ENCODE results near the gene ZMIZ1. TPM values are rescaled to one million over a fixed set of nuclear protein-coding genes. Genes with fewer than 3 reads are reported as not detected.

ZMIZ1 gene
- total RNA-seq, 1 experiment from 2014 or later, result 28.4 TPM

DNA sequence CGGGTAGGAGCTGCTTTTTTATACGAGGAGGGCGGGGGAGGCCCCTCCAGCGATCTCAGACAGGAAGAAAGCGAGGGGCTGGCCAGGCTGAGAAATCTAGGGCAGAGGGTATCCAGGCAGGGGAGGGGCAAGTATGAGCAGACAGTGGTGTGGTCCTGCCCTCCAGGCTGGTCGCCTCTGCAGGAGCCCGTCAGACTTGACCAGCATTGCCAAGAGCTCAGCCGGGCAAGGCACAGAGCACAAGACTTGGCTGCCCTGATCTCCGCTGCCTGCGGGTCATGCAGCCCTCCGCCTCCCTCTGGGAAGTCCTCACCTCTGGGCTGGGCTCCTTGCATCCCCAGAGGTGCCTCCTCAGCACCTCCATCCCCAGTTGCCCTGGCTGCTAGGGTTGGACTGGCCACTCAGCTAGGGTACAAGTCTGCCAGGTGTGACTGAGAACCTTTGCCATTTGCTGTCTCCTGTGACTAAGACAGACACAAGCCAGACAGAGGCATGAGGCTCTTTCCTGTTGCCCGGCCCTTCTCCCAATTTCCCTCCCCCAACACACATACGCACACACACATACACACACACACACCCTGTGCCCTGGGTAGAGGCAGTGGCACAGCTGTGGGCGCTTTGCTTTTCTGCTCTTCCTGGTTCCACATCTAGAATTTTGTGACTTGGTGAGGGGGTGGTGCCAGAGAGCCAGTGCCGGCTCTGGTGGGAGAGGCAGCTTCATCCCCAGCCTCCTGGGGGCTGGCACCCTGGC lies 219.4 kb downstream of the ZMIZ1 start:
- Histone ChIP-seq H3K27me3 (ENCODE audit: insufficient read depth, low read length) (no peaks in the 10 kb centered on the region), H3K9me2 (ENCODE audit: insufficient read depth) (no peaks in the 10 kb centered on the region), H3K4me1 (ENCODE audit: control insufficient read depth in 1 of 2, insufficient read depth in 2 of 2, low read length in 2 of 2) (0 out of 4 replicates have a peak, but pooled peaks cover 0 to 2% of the 10 kb centered on the region in 2 experiments), H3K4me2 (ENCODE audit: low read length) (no peak overlapping the region), H3K36me3 (ENCODE audit: control insufficient read depth in 1 of 2, insufficient read depth in 2 of 2, low read length in 2 of 2) (no peaks in the 10 kb centered on the region), H3K27ac (ENCODE audit: low read depth, low read length) (no peak overlapping the region), H4K20me1 (ENCODE audit: insufficient read depth) (no peaks in the 10 kb centered on the region), H3K4me3 (replicated peaks in 1 of 2; ENCODE audit: low read depth in 1 of 2, low read length in 2 of 2) (no peak overlapping the region), H3K79me2 (ENCODE audit: insufficient read depth, low read length) (no peaks in the 10 kb centered on the region), H2AFZ (ENCODE audit: low read depth, low read length, poor library complexity, severe bottlenecking) (no peak overlapping the region), H3K9ac (ENCODE audit: low read length) (no peak overlapping the region), H3K9me3 (ENCODE audit: control insufficient read depth in 1 of 2, insufficient read depth in 1 of 2, low read depth in 1 of 2, low read length in 2 of 2) (no peaks in the 10 kb centered on the region)
- DNase-seq (ENCODE audit: low read depth, low spot score) (no peak), ATAC-seq (no peak)
- TF ChIP-seq EZH2 (IDR thresholded peaks at IDR 0.05), result no peak
- no peak for TF ChIP-seq EZH2phosphoT487 (IDR thresholded peaks at IDR 0.05; ENCODE audit: borderline replicate concordance)
- TF ChIP-seq, protein P1, sequence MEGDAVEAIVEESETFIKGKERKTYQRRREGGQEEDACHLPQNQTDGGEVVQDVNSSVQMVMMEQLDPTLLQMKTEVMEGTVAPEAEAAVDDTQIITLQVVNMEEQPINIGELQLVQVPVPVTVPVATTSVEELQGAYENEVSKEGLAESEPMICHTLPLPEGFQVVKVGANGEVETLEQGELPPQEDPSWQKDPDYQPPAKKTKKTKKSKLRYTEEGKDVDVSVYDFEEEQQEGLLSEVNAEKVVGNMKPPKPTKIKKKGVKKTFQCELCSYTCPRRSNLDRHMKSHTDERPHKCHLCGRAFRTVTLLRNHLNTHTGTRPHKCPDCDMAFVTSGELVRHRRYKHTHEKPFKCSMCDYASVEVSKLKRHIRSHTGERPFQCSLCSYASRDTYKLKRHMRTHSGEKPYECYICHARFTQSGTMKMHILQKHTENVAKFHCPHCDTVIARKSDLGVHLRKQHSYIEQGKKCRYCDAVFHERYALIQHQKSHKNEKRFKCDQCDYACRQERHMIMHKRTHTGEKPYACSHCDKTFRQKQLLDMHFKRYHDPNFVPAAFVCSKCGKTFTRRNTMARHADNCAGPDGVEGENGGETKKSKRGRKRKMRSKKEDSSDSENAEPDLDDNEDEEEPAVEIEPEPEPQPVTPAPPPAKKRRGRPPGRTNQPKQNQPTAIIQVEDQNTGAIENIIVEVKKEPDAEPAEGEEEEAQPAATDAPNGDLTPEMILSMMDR (IDR thresholded peaks at IDR 0.05 in 2 of 3, conservative IDR thresholded peaks at IDR 0.05 in 1 of 3; ENCODE audit: borderline replicate concordance in 1 of 3, insufficient read depth in 1 of 3, low read depth in 2 of 3, low read length in 2 of 3), result no peak
- TF ChIP-seq SP1 (IDR thresholded peaks at IDR 0.05; ENCODE audit: low read depth), result no peak
- TF ChIP-seq EGR1 (IDR thresholded peaks at IDR 0.05; ENCODE audit: low read depth), result no peak
- TF ChIP-seq SRF (IDR thresholded peaks at IDR 0.05; ENCODE audit: low read depth), result no peak
- TF ChIP-seq SIN3A (IDR thresholded peaks at IDR 0.05; ENCODE audit: low read depth), result no peak
- no peak for TF ChIP-seq ZNF274 (IDR thresholded peaks at IDR 0.05; ENCODE audit: low read depth, low read length)
- no peak for TF ChIP-seq CEBPB (IDR thresholded peaks at IDR 0.05; ENCODE audit: low read depth)
- TF ChIP-seq FOSL1 (IDR thresholded peaks at IDR 0.05; ENCODE audit: low read depth), result no peak
- TF ChIP-seq TCF7L2 (IDR thresholded peaks at IDR 0.05; ENCODE audit: borderline replicate concordance, extremely low read depth, insufficient read depth, insufficient read length), result no peak
- no peak for TF ChIP-seq RAD21 (IDR thresholded peaks at IDR 0.05; ENCODE audit: low read depth)
- TF ChIP-seq, protein P2, sequence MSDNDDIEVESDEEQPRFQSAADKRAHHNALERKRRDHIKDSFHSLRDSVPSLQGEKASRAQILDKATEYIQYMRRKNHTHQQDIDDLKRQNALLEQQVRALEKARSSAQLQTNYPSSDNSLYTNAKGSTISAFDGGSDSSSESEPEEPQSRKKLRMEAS (IDR thresholded peaks at IDR 0.05), result no peak
- TF ChIP-seq, protein P3, sequence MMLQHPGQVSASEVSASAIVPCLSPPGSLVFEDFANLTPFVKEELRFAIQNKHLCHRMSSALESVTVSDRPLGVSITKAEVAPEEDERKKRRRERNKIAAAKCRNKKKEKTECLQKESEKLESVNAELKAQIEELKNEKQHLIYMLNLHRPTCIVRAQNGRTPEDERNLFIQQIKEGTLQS (IDR thresholded peaks at IDR 0.05), result no peak
- ChIA-PET CTCF (no interaction called here), POLR2A (no interaction called here), RAD21 (ENCODE audit: low non-redundant PET in 1 of 2, low total read pairs in 2 of 2, uncharacterized antibody in 2 of 2, unreplicated experiment in 2 of 2) (no interaction called here)
- BruUV-seq (replicated peaks), result no TSS peak
- intact Hi-C loops (cut with micrococcal nuclease), result no loop called here
